Kidney glomerular epithelial cell (primary cell): ENCODE measurements around the gene SLC35F5.
"Not testable (repeated sequence)": the region's sequence is repeated elsewhere in the genome, so short reads cannot be mapped to it uniquely, and the experiment has no call there.

ENCODE experiments used
- DNase-seq: peaks from one replicate; lab custom pipeline; 2025; lab: John Stamatoyannopoulos, UW

The SLC35F5 gene, protein sequence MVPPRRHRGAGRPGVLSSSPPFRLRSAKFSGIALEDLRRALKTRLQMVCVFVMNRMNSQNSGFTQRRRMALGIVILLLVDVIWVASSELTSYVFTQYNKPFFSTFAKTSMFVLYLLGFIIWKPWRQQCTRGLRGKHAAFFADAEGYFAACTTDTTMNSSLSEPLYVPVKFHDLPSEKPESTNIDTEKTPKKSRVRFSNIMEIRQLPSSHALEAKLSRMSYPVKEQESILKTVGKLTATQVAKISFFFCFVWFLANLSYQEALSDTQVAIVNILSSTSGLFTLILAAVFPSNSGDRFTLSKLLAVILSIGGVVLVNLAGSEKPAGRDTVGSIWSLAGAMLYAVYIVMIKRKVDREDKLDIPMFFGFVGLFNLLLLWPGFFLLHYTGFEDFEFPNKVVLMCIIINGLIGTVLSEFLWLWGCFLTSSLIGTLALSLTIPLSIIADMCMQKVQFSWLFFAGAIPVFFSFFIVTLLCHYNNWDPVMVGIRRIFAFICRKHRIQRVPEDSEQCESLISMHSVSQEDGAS

DNA sequence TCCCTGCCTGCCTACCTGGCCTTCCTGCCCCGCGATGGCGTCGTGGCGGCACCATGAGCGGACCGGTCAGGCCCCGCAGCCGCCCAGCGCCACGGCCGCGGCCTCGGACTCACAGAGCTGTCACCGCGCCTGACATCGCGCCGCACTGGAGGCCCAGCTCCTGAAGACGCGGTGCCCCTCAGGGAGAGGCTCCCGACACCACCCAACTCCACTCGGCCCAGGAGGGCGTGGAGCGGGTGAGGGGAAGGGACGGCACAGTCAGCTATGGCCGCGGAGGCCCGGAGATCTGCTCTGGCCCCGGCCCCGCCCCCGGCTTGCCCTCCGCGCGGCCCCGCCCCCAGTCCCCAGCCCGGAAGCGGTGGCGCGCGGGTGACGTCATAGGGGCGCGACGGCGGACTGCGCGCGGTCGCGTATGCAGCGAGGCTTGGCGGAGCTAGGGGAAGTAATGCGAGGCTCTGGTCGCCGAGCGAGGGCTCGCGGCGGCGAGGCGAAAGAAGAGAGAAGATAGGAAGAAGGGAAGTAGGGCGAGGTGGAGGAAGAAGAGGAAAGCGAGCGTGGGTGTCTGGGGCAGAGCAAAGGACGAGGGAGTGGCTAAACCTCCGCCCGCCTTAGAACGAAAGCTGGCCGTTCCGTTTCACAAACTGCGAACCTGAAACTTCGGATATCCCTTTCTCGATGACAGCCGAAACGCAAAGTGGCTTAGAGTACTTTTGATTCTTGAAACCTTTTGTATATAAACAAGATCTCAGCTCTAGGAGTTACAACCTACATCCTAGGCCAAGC, at the start of gene SLC35F5:
Gene SLC35F5, minus strand, starts transcription at position 288 of the 783 bp plus-strand sequence. Its CDS starts 233 bp downstream, at position 55.
- DNase-seq, result peak; percentile 94

- DNase-seq, result no peak
Observed at GRCh38 chr2:113799375-113799774, 42.9 kb upstream of the SLC35F5 start.

GRCh38 chr2:113797237-113797636, 40.8 kb upstream of the SLC35F5 start:
- no peak for DNase-seq

GRCh38 chr2:113796592-113797175, 40.2 kb upstream of the SLC35F5 start:
- DNase-seq, result no peak

DNA sequence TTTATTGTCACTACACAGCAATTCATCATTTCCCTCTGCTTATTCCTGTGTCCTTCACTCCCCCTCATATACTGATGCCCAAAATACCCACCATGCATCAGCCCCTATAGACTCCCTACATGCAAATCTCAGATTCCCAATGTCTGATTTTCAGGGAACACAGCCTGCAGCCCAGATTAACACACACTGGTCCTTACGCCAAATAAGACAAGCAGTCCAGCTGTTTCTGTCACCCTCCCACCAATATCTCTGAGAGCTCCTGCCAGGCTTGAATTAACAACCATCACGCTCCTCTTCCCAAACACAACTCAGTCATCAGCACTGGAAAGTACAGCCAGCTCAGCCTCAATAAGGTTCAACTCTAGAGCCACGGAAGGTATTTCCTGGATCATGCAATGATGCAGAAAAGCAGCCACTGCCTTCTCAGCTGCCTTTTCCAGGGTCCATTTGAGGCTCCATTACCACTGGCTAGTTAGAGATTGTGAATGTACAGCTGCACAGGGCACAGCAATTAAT, 39.0 kb upstream of the SLC35F5 start:
- peak; percentile 35 for DNase-seq

- peak; percentile 99 for DNase-seq
Observed at GRCh38 chr2:113791697-113792590, 35.5 kb upstream of the SLC35F5 start.

DNA sequence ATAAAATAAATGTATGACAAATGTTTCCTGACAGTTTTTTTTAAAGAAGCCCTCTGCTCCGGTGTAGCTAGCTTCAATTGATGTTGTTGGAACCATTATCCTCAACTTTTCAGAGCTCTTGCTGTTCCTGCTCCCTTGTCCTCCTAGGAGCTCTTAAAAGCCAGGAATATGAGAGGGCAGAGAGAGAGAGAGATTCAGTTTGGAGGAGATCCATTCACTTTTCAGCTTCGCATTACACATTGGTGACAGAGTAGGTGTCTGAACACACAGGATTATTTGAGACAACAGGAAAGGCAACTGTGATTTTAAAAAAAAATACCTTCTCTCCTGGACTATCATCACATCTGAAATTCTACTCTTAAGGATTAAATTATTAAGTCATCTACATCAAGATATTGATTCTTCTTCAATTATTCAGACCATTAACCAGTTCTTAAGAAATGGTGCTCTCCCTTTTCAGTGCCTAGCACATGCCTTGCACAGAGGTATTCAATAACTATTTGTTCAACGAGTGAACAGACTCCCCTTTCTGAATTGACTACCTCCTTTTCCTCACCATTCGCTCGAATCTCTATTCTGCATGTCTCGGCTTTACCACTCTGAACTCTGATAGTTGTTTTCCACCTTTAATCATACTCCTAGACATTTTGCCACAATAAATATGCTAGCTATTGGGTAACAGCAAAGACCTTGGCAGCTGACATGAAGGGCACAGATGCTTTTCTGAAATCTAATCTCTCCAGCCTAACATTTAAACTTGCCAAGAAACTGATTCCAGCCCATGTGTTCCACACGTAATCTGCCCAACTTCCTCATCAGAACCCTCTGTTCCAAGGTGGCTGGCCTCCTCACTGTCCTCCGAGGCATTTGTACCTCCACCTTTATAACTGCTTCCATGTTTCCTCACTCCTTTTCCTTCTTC, 28.6 kb upstream of the SLC35F5 start:
- DNase-seq, result no peak

DNA sequence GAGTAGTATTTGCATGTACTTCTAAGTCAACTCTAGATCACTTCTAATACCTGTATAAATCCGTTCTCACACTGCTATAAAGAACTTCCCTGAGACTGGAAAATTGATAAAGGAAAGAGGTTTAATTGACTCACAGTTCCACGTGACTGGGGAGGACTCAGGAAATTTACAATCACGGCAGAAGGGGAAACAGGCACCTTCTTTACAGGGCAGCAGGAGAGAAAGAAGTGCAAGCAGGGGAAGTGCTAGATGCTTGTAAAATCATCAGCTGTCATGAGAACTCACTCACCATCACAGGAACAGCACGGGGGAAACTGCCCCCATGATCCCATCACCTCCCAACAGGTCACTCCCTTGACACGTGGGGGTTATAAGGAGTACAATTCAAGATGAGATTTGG, 24.0 kb upstream of the SLC35F5 start:
- no peak for DNase-seq

- no peak for DNase-seq
Observed at GRCh38 chr2:113777371-113777770, 20.9 kb upstream of the SLC35F5 start.

DNA sequence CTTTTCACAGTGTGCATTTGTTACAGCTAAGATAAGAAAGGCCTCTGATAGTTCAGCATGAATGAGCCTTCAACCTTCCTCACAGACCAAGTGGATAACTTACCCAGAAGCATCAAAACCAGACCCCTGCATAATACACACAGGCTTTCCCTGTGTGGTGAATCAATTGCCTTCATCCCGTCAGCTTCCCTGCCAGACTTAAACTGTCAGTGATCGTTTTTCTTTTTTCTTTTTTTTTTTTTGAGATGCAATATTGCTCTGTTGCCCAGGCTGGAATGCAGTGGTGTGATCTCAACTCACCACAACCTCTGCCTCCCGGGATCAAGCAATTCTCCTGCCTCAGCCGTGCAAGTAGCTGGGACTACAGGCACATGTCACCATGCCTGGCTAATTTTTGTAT, 20.5 kb upstream of the SLC35F5 start:
- peak; percentile 25 for DNase-seq

GRCh38 chr2:113774616-113775015, 18.2 kb upstream of the SLC35F5 start:
- DNase-seq, result not testable (repeated sequence)

GRCh38 chr2:113770929-113771328, 14.5 kb upstream of the SLC35F5 start:
- no peak for DNase-seq

DNA sequence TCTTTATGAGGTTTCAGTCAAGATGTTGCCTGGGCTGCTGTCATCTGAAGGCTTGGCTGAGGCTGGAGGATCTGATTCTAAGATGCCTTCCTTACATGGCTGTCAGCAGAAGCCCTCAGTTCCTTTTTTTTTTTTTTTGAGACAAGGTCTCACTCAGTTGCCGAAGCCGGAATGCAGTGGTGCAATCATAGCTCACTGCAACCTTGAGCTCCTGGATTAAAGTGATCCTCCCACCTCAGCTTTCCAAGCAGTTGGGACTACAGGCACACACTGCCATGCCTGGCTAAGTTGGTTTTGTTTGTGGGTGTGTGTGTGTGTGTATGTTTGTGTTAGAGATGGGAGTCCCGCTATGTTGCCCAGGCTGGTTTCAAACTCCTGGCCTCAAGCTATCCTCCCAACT, 13.1 kb upstream of the SLC35F5 start:
- DNase-seq, result no peak

- no peak for DNase-seq
Observed at GRCh38 chr2:113768770-113769169, 12.3 kb upstream of the SLC35F5 start.

DNA sequence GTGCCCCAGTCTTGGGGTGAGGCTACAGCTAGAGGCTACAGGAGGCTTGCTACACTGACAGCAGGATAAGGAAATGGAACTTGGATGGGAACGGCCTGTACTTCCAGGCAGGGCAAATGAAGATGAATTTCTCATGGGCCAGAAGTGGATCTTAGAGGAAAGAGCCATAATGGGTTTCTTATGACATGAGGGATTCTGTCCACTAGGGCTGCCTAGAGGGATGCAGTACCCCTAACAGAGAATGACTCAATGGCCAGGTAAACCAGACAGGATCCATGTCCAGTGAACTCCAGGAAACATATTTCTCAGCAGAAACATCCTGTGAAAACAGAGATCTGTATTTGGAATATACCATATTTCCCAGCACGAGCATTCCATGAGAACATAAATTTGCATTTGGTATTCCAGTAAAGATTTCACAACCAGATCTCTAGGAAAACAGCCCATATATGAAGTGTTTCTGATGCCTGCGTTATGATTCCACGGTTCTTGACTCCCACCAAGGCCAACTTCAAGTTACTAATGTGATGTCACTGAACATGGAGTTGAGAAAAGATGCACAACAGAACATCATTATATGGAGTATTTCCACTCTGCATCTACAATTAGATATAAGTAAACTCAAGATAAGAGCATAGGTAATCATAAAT, 11.5 kb upstream of the SLC35F5 start:
- DNase-seq, result no peak

DNA sequence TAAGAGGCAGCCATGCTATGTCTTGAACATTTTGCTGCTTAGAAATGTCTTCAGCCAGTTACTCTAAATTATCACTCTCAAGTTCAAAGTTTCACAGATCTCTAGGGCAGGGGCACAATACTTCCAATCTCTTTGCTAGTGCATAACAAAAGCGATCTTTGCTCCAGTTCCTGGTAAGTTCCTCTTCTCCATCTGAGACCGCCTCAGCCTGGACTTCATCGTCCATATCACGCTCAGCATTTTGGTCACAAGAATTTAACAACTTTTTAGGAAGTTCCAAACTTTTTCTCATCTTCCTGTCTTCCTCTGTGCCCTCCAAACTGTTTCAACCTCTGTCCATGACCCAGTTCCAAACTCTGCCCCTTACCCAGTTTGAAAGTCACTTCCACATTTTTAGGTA, 8.8 kb upstream of the SLC35F5 start:
- DNase-seq, result no peak

GRCh38 chr2:113762377-113763118, 6.1 kb upstream of the SLC35F5 start:
- peak; percentile 62 for DNase-seq

DNA sequence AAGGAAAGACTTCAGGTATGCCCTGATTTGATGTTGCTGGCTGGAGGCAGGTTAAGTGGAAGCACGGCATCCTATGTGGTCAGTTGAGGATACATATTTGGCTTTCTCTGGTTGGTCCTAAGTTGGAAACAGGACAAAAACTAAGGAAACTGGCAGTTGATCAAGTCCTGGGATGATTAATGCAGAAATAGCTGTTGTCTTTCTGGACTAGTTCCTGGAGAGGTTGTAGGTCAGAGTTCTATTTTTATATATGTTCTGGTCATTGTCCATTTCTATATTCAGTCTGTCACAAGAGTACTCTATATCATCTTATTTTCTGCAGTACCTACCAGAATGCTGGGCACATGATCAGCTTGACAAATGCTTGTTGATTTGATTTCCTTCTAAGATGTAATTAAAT, 4.0 kb upstream of the SLC35F5 start:
- no peak for DNase-seq

- DNase-seq, result no peak
Observed at GRCh38 chr2:113757138-113757657, 756 bp upstream of the SLC35F5 start.
